GM18508 (cell line): ENCODE measurements around the gene HCFC2.
A peak's percentile ranks its signal among the peaks of the same experiment; 100 is the strongest.
"Not testable (repeated sequence)": the region's sequence is repeated elsewhere in the genome, so short reads cannot be mapped to it uniquely, and the experiment has no call there.

Source experiments
- ATAC-seq: cut with Tn5 transposase; IDR thresholded peaks from one replicate; pipeline ENCODE4 v1.9.1; 2021; ENCODE audit warnings: moderate number of reproducible peaks; ENCODE audit not compliant: insufficient read depth, unreplicated experiment

HCFC2 gene

DNA sequence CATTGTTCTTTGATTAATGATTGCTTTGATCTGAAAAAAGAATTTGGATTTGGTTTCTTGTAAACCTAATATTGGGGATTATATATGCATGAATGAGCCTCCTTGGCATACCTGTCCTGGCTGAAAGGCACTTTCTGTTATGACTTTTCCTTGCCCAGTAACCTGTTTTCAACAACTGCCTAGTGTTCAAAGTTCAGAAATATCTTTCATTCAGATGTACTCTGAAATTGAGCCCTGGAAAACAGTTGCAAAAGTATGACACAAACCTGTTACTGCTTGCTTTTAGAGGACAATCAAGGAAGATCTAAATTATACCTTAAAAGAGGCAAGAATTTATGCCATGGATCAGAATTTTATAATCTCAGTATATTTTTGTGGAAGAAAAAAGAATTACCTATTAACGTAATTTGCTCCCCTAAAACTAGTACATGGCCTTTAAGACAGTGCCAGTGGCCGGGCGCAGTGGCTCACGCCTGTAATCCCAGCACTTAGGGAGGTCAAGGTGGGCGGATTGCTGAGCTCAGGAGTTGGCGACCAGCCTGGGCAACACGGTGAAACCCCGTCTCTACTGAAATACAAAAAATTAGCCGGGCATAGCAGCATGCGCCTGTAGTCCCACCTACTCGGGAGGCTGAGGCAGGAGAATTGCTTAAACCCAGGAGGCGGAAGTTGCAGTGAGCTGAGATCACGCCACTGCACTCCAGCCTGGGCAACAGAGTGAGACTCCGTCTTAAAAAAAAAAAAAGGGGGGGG, 50.7 kb downstream of the HCFC2 start:
- not testable (repeated sequence) for ATAC-seq

DNA sequence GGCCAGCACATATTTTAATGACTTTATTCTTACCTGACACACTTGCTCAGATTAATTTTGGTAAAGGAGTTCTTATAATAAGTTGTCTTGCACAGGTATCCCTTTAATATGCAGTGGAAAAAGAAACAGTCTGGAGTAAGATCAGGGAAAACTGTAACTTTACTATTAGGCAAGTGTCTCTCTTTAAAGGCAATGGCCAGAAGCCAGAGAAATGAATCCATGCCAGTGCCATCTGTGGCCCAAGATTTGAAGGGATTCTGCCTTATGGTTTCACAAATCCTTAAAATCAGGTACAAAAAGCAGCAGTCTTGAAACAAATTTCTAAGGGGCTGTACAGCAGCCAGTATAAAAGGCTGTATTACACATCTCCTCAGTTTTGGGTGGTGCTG, 51.2 kb downstream of the HCFC2 start:
- ATAC-seq, result no peak

DNA sequence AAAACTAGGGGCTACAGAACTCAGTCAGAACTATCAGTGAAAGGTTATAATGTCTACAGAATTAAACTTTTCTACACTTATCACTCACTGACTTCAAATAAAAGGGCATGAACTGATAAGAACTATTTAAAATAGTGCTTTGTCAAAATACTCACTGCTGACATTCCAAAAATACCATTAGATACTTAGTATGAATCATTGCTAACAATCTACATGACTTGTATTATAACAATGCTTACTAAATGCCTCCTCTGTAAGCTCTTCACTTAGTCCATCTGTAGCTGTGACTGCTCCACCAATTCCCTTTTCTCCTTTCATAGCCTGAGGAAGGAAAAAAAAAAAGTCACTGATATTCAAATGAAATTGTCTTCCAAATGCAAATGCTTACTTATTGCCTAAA, 56.7 kb downstream of the HCFC2 start:
- no peak for ATAC-seq

DNA sequence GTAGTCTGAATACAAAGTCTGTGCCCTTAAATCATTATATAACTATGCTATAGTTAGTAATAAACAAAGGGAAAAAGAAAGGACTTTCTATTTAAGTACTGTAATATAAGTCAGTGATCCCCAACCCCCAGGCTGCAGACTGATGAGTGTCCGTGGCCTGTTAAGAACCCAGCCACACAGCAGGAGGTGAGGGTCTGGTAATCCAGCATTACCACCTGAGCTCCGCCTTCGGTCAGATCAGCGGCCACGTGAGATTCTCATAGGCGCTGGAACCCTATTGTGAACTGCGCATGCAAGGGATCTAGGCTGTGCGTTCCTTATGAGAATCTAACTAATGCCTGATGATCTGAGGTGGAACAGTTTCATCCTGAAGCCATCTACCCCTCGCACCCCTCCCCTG, 58.0 kb downstream of the HCFC2 start:
- no peak for ATAC-seq

DNA sequence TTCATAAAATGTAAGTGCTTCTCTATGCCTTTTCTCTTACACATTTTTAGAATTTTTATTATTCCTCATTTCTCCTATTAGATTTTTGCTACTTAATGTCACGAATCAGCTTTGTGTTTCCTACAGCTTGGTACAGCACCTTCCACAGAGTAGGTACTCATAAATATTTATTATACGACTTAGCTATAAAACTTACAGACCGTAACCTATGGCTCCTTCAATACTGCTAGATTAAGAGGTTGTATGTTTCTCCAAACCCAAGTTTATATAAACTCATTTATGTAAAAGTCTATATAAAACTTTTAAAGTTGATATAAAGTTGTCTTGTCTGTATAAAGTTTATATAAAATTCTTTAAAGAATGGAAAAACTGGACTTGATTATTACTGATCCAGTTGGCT, 62.2 kb downstream of the HCFC2 start:
- ATAC-seq, result no peak

DNA sequence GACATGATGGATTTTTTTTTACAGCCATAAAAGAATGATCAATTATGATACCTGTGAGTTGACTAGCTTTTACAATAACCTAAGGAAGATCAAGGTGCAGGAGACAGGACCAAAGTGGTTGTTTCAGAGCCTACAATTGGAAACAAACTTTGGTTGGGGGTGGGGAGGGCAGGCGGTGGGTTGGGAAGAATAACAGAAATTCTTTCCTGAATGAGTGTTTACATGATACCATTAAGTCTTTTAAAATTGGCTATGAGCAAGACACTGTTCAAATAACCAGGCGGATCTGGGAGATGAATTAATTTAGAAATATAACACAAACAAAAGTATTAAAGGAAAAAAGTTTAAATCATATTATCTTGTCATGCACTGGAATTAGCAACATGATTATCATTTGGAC, 66.4 kb downstream of the HCFC2 start:
- ATAC-seq, result no peak

DNA sequence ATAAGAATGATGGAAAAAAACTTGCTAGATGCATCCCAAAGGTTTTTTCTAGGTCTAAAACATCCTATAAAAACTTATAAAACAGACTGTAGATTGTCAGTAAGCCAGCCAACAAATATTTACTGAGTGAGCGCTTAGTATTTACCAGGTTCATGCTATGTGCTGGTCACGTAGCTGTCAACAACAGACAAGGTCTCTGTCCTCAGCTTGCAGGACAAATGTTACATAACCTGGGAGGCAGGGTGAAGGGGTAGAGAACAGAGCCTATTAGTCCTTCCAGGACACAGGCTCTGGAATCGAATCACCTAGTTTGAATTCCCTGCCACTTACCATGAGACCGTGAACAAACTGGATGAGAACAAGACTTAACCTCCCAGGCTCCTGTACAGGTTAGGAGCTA, 67.3 kb downstream of the HCFC2 start:
- ATAC-seq, result no peak

DNA sequence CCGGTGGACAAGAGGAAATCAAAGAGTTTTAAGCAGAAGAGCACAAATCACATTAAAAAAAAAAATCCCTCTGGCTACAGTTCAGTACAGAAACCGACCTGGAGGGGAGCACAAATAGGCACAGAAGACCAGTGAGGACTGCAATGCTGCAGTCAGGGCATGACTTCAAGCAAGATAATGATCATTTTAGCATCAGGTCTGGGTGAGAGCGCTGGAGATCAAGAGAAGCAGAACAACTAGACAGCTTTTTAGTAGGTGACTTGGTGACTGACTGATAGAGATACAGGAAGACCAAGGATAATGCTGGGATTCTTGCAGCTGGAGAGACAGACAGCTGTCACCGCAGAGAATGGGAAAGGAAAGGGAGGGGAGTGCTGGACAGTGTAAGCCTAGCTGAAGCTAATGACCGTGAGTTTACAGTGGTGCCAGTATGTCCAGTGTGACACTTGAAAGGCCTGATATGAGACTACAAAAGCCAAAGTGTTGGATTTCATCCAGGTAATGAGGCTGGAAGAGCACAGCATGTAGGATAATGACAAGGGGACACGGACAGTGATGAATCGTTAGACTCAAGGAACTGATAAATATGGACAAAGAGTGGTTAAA, 68.1 kb downstream of the HCFC2 start:
- ATAC-seq, result no peak

DNA sequence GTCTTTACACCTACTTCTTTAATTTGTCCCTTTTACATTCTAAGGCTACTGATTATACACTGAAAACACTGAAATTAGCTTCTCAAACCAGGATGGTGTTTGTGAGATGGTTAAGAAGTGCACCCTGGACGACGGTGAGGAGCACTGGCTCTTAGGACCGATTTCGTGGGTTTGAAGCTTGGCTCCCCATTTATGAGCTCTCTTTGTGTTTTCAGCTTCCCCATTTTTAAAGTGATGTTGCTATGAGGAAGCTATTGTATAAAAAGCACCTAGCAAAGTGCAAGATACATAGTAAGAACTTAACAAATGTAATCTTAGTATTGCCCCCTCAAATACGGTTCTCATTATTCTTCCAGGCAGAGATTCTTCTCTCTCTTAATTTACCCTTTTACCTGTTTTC, 69.0 kb downstream of the HCFC2 start:
- ATAC-seq, result no peak

DNA sequence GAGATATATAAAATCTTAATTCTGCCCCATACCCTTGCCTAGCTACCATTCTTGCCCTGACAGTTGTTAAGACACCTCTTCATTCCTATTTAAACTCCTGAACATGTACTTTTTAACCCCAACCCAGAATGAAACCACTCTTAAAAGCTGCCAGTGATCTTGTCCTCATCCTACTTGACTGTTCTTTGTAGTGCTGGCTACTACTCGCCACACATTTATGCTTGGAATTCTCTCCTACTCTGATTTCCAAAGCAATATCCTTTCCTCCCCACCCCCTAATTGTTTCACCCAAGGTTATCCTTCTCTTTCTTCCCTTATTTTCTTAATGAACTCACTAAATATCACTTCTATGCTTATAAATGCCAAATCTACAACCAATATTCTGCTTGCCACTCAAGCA, 69.5 kb downstream of the HCFC2 start:
- ATAC-seq, result no peak

DNA sequence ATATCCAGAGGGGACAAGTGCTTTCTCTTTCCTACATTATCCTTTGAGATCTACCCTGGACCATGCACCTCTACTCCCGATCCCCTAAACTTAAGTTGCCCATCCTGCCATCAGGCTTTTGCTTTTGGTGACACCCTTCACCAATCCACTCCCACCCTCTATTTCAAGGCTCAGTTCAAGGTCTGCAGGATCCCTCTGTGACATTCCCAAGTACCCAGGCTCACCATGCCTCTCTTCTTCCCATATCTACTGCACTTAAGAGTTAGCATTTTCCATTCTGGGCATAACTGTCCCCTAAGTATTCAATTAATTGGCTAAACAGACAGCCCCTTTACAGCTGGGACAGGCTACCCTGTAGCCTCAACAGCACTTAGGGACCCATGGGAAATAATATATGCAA, 70.6 kb downstream of the HCFC2 start:
- ATAC-seq, result no peak

DNA sequence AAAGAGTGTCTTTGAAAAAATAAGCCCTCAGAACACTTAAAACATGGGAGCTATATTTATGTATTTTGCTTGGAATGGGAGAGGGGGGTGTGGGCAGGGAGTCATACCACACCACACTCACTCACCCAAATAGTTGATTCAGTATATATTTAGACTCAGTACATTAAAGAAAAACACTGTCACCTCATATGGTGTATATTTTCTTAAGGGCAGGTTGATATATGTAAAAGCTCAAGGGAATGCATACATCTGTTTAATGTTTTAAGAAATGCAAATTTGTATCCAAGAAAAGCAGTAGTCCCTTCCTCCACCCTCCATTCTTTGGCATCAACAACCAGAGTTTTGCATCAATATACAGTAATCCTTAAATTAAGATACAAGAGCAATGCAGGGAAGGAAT, 72.2 kb downstream of the HCFC2 start:
- ATAC-seq, result no peak

DNA sequence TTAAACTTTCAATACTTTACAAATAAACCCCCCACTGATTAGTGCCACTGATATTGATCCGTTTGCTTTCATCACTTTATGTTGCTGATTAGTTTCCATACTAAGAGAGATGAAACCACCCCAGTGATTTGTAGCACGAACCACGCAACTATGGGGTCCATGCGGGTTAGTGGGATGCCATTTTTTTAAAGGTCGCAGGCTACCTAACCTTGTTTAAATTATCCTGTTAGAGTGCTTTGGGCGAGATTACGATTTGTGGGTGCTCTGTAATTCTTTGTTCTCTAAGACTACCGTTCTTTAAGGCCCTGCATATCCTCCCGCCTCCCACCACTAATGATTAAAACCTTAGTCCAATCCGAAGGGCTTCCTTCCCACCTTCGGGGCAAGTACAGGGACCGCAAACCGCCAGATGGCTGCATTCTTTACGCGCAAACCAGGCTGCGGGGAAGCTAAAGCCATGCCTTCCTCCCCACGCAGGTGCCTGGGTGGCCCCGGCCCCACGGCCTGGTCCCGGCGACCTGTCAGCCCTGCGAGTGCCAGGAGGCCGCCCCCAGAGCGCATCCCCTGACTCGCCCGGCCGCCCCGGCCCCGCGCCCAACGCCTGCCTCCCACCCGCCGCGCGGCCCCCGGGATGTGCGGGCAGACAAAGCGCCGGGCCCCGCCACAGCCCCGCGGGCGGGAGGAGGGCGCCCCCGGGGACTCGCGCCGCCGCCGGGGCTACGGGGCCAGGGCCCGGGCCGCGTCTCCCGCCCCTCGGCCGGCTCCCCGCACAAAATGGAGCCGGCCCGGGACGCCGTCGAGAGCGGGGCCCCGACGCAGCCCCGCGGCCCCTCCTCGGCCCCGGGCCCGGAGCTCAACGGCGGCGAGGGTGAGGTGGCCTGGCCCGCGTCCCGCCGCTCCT, 72.9 kb downstream of the HCFC2 start:
- no peak for ATAC-seq

DNA sequence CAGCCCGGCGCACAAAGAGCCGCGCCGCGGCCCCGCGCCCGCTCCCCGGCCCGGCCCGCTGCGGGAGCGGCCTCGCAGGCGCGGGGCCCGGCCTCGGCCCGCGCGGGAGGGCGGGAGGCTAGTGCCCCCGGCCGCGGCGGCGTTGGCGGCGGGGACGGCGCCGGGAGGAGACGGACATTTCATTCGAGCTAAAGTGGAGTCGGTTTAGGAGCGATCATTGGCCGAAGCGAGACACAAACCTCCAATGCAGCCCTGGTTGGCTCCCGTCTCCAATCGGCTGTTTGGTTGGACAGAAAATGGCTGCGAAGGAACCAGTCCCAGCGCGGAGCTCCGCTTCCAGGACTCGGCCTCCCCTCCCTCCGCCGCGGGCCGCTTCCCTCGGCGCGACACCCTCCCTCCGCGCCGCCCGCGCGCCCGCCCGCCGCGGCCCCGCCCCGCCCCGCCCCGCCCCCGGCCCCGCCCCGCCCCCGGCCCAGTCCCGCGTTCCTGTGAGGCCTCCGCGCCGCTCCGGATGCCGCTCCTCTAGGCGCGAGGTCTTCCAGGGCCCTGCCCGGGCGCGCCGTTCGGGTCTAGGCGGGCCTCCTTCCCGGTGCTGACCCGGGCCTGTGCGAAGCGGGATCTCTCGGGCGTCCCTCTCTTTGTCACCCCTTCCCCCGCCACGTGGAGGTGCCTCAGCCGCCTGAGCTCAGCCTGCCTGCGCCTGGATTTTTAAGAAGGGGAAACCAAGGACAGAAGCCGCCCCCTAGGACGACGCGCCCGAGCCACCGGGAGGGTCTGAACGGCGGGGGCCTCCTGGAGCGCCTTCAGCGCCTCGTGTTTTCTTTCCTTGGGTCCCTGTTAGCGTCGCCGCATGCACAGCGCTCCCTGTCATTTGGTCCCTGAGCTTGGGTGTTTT, 73.8 kb downstream of the HCFC2 start, which contains the start of gene NFYB:
NFYB (minus strand) TSS at position 309 of the 895 bp plus-strand sequence. CDS start 2,757 bp downstream, outside the sequence.
- peak; percentile 81 for ATAC-seq

DNA sequence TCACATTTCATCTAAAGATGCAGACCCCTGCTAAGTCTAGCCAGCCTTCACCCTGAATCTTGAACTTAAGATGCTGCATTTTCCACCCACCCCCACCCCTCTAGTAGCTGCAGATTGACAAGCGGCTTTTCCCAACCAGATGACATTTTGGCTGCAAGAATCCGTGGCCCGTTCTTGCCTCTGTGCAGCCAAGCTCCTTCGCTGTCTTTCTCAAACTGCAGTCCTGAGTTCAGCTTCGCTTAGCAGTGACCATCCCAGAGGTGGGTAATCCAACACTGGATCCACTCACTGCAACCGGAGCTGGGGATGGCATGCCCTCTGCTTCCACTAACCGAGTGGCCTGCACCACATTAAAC, 74.4 kb downstream of the HCFC2 start:
- no peak for ATAC-seq

DNA sequence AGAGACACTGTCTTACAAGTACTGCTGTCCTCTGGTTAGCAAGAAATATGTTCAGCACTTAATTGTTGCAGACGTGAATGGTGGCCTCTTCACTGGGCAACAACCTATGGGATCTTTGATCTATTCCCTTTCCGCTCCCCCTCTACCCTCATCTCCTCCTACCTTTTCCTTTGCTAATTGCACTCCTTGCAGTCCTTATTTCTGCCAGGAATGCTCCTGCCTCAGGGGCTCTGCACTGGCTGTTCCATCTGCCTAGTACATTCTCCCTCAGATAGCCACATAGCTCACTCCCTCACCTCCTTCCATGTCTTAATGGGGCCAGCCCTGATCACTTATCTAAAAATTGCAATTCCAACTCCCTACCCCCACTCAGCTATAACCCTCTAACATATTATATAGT, 78.2 kb downstream of the HCFC2 start:
- no peak for ATAC-seq

DNA sequence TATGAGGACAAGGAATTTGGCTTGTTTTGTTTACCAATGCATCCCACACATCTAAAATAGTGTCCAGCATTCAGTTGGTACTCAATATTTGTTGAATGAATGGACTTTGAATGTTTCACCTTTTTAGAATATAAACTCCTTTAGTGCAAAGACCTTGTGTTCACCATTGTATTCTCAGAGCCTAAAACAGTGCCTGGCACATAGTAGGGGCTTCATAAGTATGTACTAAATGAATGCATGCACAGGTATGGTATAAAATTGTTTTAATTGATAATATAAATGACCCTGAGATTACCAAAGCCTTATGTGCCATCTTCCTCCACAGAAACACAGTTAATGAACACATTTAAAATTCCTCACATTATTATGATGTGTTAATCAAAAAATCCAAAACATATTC, 78.7 kb downstream of the HCFC2 start:
- ATAC-seq, result no peak

DNA sequence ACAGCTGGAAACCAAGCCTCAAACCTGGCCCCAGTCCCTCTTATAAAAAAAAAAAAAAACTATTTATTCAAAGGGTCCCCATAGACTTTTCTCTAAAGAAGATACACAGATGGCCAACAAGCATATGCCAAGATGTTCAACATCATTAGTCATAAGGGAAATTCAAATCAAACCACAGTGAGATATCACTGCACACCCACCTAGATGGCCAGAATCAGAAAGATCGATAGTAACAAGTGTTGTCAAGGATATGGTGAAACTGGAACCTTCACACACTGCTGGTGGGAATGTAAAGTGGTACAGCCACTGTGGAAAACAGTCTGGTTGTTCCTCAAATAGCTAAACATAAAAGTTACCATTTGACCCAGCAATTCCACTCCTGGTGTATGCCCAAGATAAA, 79.6 kb downstream of the HCFC2 start:
- no peak for ATAC-seq

DNA sequence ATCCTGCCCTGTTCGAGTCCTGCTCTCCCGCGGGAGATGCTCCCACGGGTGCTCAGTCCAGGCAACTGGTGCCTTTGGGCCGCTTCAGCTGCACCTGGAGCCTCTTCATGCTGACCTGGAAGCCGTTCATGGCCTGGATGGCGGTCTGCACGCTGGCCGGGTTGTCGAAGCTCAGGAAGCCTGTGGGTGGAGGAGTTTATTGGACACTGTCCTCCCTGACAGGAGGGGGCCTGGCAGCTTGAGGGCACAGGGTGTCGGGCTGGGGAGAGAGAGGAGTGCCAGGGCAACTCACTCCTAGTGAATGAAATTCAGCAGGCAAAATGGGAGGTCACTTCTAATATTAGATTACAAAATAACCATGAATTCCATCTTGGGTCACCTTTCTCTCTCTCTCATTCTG, 83.0 kb downstream of the HCFC2 start:
- no peak for ATAC-seq

DNA sequence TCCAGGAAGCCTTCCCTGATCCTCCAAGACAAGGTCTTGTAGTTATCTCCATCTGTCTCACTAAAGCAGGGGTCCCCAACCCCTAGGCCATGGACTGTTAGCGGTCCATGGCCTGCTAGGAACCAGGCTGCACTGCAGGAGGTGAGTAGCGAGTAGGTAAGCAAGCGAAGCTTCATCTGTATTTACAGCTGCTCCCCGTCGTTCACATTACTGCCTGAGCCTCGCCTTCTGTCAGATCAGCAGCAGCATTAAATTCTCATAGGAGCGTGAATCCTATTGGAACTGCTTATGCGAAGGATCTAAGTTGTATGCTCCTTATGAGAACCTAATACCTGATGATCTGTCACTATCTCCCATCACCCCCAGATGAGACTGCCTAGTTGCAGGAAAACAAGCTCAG, 86.1 kb downstream of the HCFC2 start:
- no peak for ATAC-seq
